Stomach (tissue), 9 donors: ENCODE measurements around the gene ZNFX1. TPM values are rescaled to one million over a fixed set of nuclear protein-coding genes. Genes with fewer than 3 reads are reported as not detected.
"Not testable (repeated sequence)": the region's sequence is repeated elsewhere in the genome, so short reads cannot be mapped to it uniquely, and the experiment has no call there.

Source experiments
- DNase-seq, 2 donors: peaks; one replicate each; pipeline versions ENCODE4 v3.0.0 to v3.0.0-alpha.2; 2013 to 2019
- H3K27ac ChIP-seq, 5 donors: fragments of 200-600 bp in 4 of 5; sonication (generic) in 4 of 5; one replicate each; pipeline ENCODE4 v1.5.1; 2013 to 2019; ENCODE audit warnings: mild to moderate bottlenecking in 1 of 5, moderate library complexity in 1 of 5
- H3K27me3 ChIP-seq, 3 donors: fragments of 200-600 bp; sonication (generic); one replicate each; pipeline ENCODE4 v1.5.1; 2017 to 2019; ENCODE audit warnings: mixed run types in 1 of 3
- H3K36me3 ChIP-seq, 4 donors: fragments of 200-600 bp; sonication (generic); 1 replicate in 3 of 4; 2 replicates in 1 of 4; pipeline ENCODE4 v1.5.1; 2016 to 2019
- H3K4me1 ChIP-seq, 4 donors: fragments of 200-600 bp; sonication (generic); one replicate each; pipeline ENCODE4 v1.5.1; 2016 to 2019
- H3K4me3 ChIP-seq, 4 donors: fragments of 200-600 bp; sonication (generic) in 3 of 4; one replicate each; pipeline ENCODE4 v1.5.1; 2016 to 2019; ENCODE audit warnings: mild to moderate bottlenecking in 1 of 4
- H3K9me3 ChIP-seq, 4 donors: fragments of 200-600 bp; sonication (generic); one replicate each; pipeline ENCODE4 v1.5.1; 2016 to 2019
- CTCF ChIP-seq, 7 experiments: fragments of 450-650 bp in 4 of 7; fragments of 200-600 bp in 3 of 7; sonication (generic) in 3 of 7; IDR thresholded peaks; one replicate each; pipeline ENCODE4 v1.5.1; 2016 to 2019; ENCODE audit warnings: antibody characterized with exemption in 7 of 7, control low read depth in 2 of 7, mild to moderate bottlenecking in 1 of 7
- EP300 ChIP-seq: sonication (generic); formaldehyde crosslinking; IDR thresholded peaks from one replicate; pipeline ENCODE4 v1.6.1; 2017; ENCODE audit warnings: antibody characterized with exemption
- POLR2A ChIP-seq, 4 donors: fragments of 450-650 bp; IDR thresholded peaks; one replicate each; pipeline ENCODE4 v1.6.1; 2016; ENCODE audit warnings: antibody characterized with exemption in 4 of 4, control low read depth in 2 of 4, mild to moderate bottlenecking in 1 of 4, moderate library complexity in 1 of 4
- POLR2AphosphoS5 ChIP-seq, 3 donors: sonication (generic); formaldehyde crosslinking; IDR thresholded peaks; one replicate each; pipeline ENCODE4 v1.6.1; 2016; ENCODE audit warnings: antibody characterized with exemption in 3 of 3
- WGBS, 5 donors: extraction: QIAGEN DNeasy Blood & Tissue Kit in 3 of 5; methylation state at CpG; one replicate each; pipeline versions ENCODE4 v1.1.5 to v1.1.7; 2013 to 2018; 5-methylcytosine and 5-hydroxymethylcytosine counted together
- intact Hi-C: fragments of 100-400 bp; cut with DNase I; formaldehyde crosslinking; loops from one replicate; pipeline ENCODE4 v1.15.1; 2023; ENCODE audit warnings: low total_unique reads
- polyA plus RNA-seq, 3 donors: library from polyadenylated mRNA; stranded (reverse); fragments of 200-250 nt; gene quantifications; one replicate each; pipeline ENCODE4 v1.2.3, GENCODE V29; 2013
- total RNA-seq, 5 donors: library from RNA; depleted of rRNA; stranded (reverse); fragments of >200 nt; gene quantifications; one replicate each; pipeline versions ENCODE4 v1.1.0 to v1.2.3, GENCODE V29; 2014 to 2016
- donor health status: healthy with polysubstance abuse.
- donor health status: Bipolar disorder and iron deficiency.
- donor health status: healthy.

ZNFX1 gene
- total and polyA plus RNA-seq, 8 donors, result 5.2 to 29.6 (median 15.9) TPM

- Histone ChIP-seq H3K36me3 (no peaks in the 10 kb centered on the region), H3K4me3 (no peak overlapping the region), H3K4me1 (no peaks in the 10 kb centered on the region), H3K27me3 (peaks cover 0 to 5% (median 0%) of the 10 kb centered on the region in 3 donors), H3K27ac (no peak overlapping the region), H3K9me3 (no peaks in the 10 kb centered on the region)
- TF ChIP-seq CTCF (IDR thresholded peaks at IDR 0.05) (no peak), POLR2AphosphoS5 (IDR thresholded peaks at IDR 0.05) (no peak), EP300 (no peak), POLR2A (IDR thresholded peaks at IDR 0.05) (no peak)
- DNase-seq, result no peak
- intact Hi-C loops, result no loop called here
Measured at GRCh38 chr20:49310705-49311104, 32.8 kb upstream of the ZNFX1 start.

- WGBS, 5 donors, result 73 to 78% (median 76%) methylated on average over 3 of the region's 3 CpGs
Measured at GRCh38 chr20:49308875-49309274, 31.0 kb upstream of the ZNFX1 start.

GRCh38 chr20:49306903-49307620 lies 29.2 kb upstream of the ZNFX1 start:
- TF ChIP-seq POLR2AphosphoS5 (IDR thresholded peaks at IDR 0.05), result no peak
- H3K4me3 ChIP-seq, result no peak overlapping the region
- no peaks in the 10 kb centered on the region for H3K36me3 ChIP-seq
- H3K27me3 ChIP-seq, result no peaks in the 10 kb centered on the region
- no peak overlapping the region for H3K27ac ChIP-seq
- H3K4me1 ChIP-seq, result peaks cover 0 to 9% (median 4%) of the 10 kb centered on the region in 4 donors
- DNase-seq, result no peak
- intact Hi-C loops, result no loop called here
- H3K9me3 ChIP-seq, result no peaks in the 10 kb centered on the region
- WGBS, 5 donors, result 31 to 51% (median 39%) methylated on average over 10 of the region's 10 CpGs

More at GRCh38 chr20:49308875-49309274, 31.0 kb upstream of the ZNFX1 start:
- H3K36me3 ChIP-seq, result no peaks in the 10 kb centered on the region
- DNase-seq, result no peak
- H3K27ac ChIP-seq, result no peak overlapping the region
- no peaks in the 10 kb centered on the region for H3K9me3 ChIP-seq
- H3K4me3 ChIP-seq, result no peak overlapping the region
- no peaks in the 10 kb centered on the region for H3K4me1 ChIP-seq
- H3K27me3 ChIP-seq, result no peaks in the 10 kb centered on the region
- intact Hi-C loops, result no loop called here
- TF ChIP-seq EP300 (no peak), POLR2AphosphoS5 (IDR thresholded peaks at IDR 0.05) (no peak), POLR2A (IDR thresholded peaks at IDR 0.05) (no peak), CTCF (IDR thresholded peaks at IDR 0.05) (no peak)

- Histone ChIP-seq H3K27ac (no peak overlapping the region), H3K27me3 (no peaks in the 10 kb centered on the region), H3K9me3 (no peaks in the 10 kb centered on the region), H3K36me3 (no peaks in the 10 kb centered on the region), H3K4me3 (no peak overlapping the region), H3K4me1 (peaks cover 0 to 9% (median 4%) of the 10 kb centered on the region in 4 donors)
- 16 to 33% (median 23%) methylated on average over 3 of the region's 3 CpGs for WGBS, 5 donors
- TF ChIP-seq EP300 (no peak), POLR2A (IDR thresholded peaks at IDR 0.05) (no peak), POLR2AphosphoS5 (IDR thresholded peaks at IDR 0.05) (no peak)
- intact Hi-C loops, result no loop called here
- no peak for DNase-seq
Measured at GRCh38 chr20:49303065-49303552, 25.3 kb upstream of the ZNFX1 start.

- H3K4me3 ChIP-seq, result no peak overlapping the region
- TF ChIP-seq CTCF (IDR thresholded peaks at IDR 0.05) (no peak), POLR2A (IDR thresholded peaks at IDR 0.05) (no peak), POLR2AphosphoS5 (IDR thresholded peaks at IDR 0.05) (no peak), EP300 (no peak)
- H3K36me3 ChIP-seq, result peaks cover 0 to 22% (median 13%) of the 10 kb centered on the region in 4 donors
- 73 to 90% (median 82%) methylated on average over 6 of the region's 6 CpGs for WGBS, 5 donors
- peak overlapping the region in 1 of 5 donors; percentile 27 for H3K27ac ChIP-seq
- peak in 1 of 2 donors; percentile 57 for DNase-seq
- intact Hi-C loops, result no loop called here
- H3K9me3 ChIP-seq, result no peaks in the 10 kb centered on the region
- H3K27me3 ChIP-seq, result no peaks in the 10 kb centered on the region
- peaks cover 0 to 2% (median 0%) of the 10 kb centered on the region in 4 donors for H3K4me1 ChIP-seq
Measured at GRCh38 chr20:49297605-49298530, 20.0 kb upstream of the ZNFX1 start.

- H3K27ac ChIP-seq, H3K9me3 ChIP-seq, DNase-seq, H3K4me3 ChIP-seq, intact Hi-C loops, H3K27me3 ChIP-seq: not testable (repeated sequence)
- H3K36me3 ChIP-seq, result peaks cover 17 to 59% (median 50%) of the 10 kb centered on the region in 4 donors
- peaks cover 2 to 16% (median 6%) of the 10 kb centered on the region in 4 donors for H3K4me1 ChIP-seq
- 74 to 80% (median 77%) methylated on average over 13 to 16 of the region's 16 CpGs for WGBS, 5 donors
Measured at GRCh38 chr20:49294002-49294654, 16.3 kb upstream of the ZNFX1 start.
